ENCODE results near the gene UBE3B.

UBE3B gene

DNA sequence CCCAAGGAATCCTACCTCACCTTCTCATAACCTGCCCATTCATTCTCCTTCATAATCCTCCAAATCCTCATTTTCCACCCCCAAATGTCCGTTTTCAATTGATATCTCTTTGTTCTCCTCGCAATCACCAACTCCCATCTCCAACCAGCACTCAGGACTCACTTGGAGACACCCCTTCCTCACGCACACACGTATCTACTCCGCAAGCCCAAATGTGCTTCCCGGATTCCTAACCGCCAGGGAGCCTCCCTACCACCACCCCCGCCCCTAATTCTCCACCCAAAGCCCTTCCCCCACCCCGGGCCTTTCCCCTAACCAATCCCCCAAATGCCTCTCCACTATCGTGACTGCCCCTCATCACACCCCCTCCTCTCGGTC lies 638 bp upstream of the UBE3B start:
- DNase-seq = no peak

DNA sequence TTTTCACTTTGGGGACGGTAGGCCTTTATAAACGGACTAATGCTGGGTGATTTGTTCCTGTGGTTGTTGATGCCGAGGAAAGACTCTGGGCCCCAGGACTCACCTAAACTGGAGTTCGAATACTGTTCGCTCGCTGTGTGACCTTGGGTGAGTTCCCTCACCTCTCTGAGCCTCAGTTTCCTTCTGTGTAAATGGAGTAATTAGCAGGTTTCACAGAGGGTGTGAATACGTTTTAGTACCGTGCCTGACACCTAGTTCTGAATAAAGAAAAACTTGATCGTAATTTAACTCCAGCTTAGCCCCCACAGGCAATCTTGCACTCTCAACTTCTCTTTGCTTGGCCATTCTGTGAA lies 505 bp downstream of the UBE3B start:
- DNase-seq = no peak

- no peak for DNase-seq
Measured at GRCh38 chr12:109479761-109480160, 2.3 kb downstream of the UBE3B start.

DNA sequence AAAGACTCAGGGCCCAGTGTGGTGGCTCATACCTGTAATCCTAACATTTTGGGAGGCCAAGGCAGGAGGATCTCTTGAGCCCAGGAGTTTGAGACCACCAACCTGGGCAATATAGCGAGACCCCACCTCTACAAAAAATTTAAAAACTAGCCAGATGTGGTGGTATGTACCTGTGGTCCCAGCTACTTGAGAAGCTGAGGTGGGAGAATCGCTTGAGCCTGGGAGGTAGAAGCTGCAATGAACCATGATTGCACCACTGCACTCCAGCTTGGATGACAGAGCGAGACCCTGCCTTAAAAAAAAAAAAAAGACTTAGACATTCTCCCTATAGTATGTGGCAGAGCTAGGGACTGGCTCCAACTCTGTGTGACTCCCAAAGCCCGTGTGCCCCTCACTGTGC lies 2.9 kb downstream of the UBE3B start:
- DNase-seq = no peak

DNA sequence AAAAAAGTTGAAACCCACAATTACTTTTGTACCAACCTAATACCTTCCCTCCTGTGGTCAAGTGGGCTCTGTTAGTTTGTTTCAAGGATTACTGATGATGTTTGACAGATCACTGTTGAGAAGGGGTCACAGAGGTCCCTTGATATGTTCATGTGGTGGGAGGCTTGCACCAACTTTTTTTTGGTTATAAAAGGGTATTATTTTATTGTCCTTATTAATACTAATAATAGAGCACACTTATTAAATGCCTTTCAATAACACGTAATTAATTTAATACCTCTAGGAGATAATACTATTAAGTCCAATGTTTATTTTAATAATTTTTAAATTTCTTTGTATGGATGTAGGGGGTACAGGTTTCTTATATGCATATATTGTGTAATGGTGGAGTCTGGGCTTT lies 4.4 kb downstream of the UBE3B start:
- no peak for DNase-seq

DNA sequence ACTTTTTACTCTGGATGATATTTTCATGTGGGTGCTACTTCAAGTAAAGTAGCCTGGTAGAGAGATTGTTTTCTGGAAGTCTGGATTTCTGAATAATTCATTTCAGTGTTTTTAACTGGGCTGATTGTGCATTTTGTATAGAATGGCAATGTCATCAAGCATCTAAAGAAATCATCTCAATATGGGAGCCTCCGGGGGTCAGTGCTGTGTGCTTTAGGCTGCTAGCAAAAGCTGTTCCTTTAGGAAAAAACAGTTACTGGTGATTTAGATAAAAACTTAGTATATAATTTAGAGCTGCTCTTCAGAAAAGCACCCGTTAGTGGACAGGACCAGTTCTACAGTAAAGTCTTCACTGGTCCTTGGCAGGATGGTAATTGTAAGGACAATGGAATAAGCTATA lies 5.1 kb downstream of the UBE3B start:
- no peak for DNase-seq

DNA sequence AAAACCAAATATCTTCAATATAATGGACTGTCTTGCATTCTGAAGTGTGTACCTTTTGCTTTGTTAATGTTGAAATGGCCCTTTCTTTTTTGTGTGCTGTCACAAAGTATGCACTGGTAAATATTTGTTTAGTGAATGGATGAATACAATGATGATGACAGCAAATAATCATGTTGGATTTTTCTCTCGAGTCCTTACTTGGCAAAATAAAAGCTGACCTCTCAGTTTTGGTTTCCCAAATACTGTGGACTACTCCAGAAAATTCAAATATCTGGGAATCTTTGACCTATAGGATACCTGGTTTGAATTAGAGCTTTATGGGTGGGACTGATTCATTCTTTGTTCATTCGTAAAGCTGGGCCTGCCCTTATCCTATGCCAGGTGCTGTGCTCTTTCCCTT lies 5.5 kb downstream of the UBE3B start:
- DNase-seq = no peak

- DNase-seq = no peak
Measured at GRCh38 chr12:109483346-109483745, 5.9 kb downstream of the UBE3B start.

DNA sequence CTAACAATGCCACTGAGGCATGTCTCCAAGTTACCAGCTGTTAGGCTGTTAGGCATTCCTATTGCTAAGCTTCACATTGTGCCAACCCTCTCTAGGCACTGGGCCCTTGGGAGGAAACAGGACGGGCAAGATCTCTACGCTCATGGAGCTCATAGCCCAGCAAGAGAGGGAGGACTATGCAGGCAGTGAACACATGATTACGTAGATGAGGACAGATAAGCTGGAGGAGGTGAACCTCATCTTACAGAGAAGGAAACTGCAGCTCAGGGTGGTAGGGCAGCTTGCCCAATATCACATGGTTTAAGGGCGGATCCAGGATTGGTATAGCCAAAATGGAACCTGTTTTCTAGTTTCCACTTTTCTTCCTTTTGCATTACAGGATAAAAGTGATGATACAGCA lies 7.8 kb downstream of the UBE3B start:
- no peak for DNase-seq

- DNase-seq = no peak
Measured at GRCh38 chr12:109487181-109488050, 10.0 kb downstream of the UBE3B start.

DNA sequence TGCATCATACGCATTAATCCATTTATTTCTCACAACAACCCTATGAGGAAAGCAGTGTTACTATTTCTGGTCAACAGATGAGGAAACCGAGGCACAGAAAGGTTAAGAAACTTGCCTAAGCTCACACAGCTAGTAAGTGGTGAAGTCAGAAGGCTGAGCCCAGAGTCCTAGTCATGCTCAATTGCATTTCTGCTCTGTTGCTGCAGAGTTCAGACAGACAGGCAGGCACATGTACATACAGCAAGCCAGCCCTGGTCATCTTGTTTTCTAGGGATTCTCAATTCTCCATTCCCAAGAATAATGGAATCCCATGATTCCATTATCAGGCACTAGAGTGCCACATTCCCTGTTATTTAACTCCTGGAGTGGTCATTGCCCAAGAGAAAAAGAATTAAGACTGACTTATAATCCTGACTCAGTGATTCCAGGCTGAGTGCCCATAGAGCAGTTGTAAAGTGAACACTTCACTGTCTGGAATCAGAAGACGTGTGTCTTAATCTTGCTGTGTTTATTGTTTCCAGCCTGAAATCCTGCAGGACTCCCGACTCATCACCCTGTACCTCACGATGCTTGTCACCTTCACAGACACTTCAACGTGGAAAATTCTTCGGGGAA lies 10.7 kb downstream of the UBE3B start:
- DNase-seq = no peak

- no peak for DNase-seq
Measured at GRCh38 chr12:109489016-109489954, 11.9 kb downstream of the UBE3B start.

- no peak for DNase-seq
Measured at GRCh38 chr12:109489955-109490565, 12.6 kb downstream of the UBE3B start.

DNA sequence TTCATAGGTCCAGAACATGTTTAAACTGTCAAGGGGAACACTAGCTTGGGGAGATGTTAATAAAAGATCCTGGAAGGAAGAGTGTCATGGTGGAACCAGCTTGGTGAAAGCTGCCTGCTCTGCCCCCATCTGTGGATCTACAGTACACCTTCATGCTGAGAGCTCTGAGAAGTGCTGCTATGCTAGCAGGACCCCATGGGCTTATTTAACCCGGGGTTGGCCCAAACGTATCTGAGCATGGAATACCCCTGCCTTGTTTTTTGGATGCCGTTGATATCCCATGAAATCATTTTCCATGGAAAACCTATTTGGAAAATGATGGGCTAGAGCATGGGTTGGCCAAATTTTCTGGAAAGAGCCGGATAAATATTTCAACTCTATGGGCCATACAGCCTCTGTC lies 14.2 kb downstream of the UBE3B start:
- DNase-seq = no peak

GRCh38 chr12:109492371-109492770 lies 14.9 kb downstream of the UBE3B start:
- no peak for DNase-seq

- no peak for DNase-seq
Measured at GRCh38 chr12:109493090-109493489, 15.7 kb downstream of the UBE3B start.

- DNase-seq = no peak
Measured at GRCh38 chr12:109493938-109494337, 16.5 kb downstream of the UBE3B start.

GRCh38 chr12:109494348-109494881 lies 17.0 kb downstream of the UBE3B start:
- no peak for DNase-seq

DNA sequence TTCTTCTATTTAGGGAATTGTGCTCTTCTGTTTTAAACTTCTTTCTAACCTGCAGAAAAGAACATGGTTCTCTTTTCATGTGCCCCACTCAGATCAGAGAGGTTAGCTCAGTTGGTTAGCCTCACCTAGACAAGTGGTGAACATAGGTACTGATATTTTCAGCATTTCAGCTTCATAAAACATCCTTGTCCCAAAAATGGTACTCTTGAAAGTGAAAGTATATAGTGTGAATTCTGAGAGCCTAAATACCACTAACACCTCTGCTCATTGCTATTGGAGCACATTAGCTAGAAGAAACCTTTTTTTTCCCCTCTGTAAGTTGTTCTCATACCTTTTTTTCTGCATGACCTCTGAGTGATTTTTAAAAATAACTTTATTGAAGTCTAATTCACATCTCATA lies 17.6 kb downstream of the UBE3B start:
- DNase-seq = no peak

DNA sequence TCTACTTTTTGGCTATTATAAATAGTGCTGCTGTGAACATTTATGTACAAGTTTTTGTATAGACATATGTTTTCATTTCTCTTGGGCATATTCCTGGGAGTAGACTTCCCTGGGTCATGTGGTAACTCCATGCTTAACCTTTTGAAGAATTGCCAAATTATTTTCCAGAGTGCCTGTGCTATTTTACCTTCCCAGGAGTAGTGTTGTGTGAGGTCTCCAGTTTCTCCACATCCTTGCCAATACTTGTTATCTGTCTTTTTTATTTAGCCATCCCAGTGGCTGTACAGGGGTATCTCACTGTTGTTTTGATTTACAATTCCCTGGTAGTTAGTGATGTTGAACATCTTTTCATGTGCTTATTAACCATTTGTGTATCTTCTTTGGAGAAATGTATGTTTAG lies 18.9 kb downstream of the UBE3B start:
- DNase-seq = no peak

GRCh38 chr12:109497675-109498074 lies 20.2 kb downstream of the UBE3B start:
- no peak for DNase-seq

DNA sequence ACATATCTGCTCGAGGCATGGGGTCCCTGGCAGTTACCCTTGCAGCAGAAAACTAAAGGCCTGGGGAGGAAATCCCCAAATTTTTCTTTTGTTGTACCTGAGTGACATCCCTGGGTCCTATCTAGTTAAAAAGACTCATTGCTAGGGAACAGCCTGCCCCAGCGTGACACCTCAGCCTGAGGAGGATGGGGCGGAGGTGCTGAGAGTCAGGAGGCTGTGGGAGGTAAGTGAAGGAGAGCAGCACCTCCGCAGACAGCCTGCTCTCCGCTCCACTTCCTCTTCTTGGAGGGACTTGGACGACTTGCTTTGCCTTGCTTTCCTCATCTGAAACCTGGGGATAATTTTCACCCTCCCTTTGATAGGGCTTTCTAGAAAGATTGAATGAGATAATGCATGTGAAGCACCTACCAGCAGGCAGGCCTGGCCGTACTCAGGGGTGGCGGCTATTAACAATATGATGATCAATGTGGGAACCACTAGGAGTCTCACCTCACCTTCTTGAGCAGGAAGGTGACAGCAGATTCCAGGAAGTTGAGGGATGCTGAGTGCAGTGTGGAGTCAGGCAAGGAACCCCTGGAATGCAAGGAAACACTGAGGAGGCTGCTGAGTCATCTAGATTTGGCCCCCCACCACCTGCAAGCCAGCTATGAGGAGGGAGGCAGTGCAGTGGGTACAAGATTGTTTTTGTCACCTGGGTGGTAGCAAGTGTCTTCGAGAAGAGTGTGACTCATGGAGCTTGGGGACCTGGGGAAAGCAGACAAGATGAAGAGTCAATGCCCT lies 23.2 kb downstream of the UBE3B start:
- DNase-seq = no peak

Measured in effector CD4-positive, alpha-beta T cell (primary cell).